NT2/D1 (cell line): ENCODE data around the gene DAPK1.

Experiments
- SUZ12 ChIP-seq: IDR thresholded peaks from 2 replicates; pipeline ENCODE4 v1.6.1; 2011; ENCODE audit not compliant: insufficient read length, insufficient read depth; ENCODE audit errors: extremely low read depth
- YY1 ChIP-seq: IDR thresholded peaks from 2 replicates; pipeline ENCODE4 v1.6.1; 2011; ENCODE audit not compliant: insufficient read length, insufficient read depth
- ZNF274 ChIP-seq: IDR thresholded peaks from 2 replicates; pipeline ENCODE4 v1.6.1; 2011; ENCODE audit warnings: mild to moderate bottlenecking, low read depth, low read length

GRCh38 chr9:87573841-87574342 lies 76.2 kb downstream of the DAPK1 start:
- TF ChIP-seq ZNF274 (no peak), YY1 (no peak), SUZ12 (no peak)
